H1 (cell line): ENCODE measurements around the gene SPN. TPM values are rescaled to one million over a fixed set of nuclear protein-coding genes. Genes with fewer than 3 reads are reported as not detected.

Experiments
- ATF3 ChIP-seq: IDR thresholded peaks from 2 replicates; pipeline ENCODE4 v1.6.1; 2011; ENCODE audit warnings: low read depth, mild to moderate bottlenecking, low read length; ENCODE audit not compliant: insufficient read depth
- polyA plus RNA-seq, 7 experiments: library from polyadenylated mRNA; depleted of rRNA in 3 of 7; stranded (reverse) in 5 of 7; unstranded in 2 of 7; fragments of >200 nt in 5 of 7; fragments of 200-250 nt in 2 of 7; gene quantifications; 1 replicate in 5 of 7; 2 replicates in 1 of 7; 4 replicates in 1 of 7; pipeline versions ENCODE4 v1.2.1 to v1.2.3, GENCODE V29; 2011 to 2013; ENCODE audit warnings: missing spikeins in 2 of 7, mixed read lengths in 2 of 7
- total RNA-seq: library from RNA; stranded (reverse); fragmentation: NEBNext Ultra II Directional; extraction: Animal tissue kit (Norgen Biotek cat#: 25700); gene quantifications from 2 replicates; pipeline ENCODE4 v1.2.1, GENCODE V29; 2021

SPN gene
- total and polyA plus RNA-seq, 2 of the 8 experiments (the other 6 are each of a cell fraction or from before 2014, with no cell fraction given): 1.5 to 1.8 TPM

DNA sequence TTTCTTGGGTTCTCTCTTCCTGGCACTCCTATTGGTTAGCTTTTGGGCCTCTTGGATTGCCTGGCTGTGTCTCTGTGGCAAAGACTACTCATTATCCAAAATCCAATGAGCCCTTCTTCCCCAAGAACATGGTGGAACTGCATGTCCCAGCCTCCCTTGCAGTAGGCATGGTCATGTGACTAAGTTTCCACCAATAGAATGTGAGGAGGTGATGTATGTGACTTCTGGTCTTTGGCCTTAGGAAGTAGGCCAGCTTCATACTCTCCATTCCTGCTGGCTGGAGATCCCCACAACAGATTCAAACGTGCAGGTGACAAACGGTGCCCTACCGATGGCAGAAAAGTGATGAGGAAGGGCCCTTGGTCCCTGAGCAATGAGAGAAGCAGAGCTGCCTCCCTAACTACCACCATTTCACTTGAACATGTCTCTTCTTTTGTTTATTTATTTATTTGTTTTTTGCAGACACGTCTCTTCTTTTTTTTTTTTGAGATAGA lies 17.3 kb upstream of the SPN start (continued):
- TF ChIP-seq ATF3: peak; percentile 54; the same call in 1 of the 2 replicates
